ENCODE results near the gene ACOD1. TPM values are rescaled to one million over a fixed set of nuclear protein-coding genes. Genes with fewer than 3 reads are reported as not detected.

Gene ACOD1
- total RNA-seq (2022; extraction: Qiagen RNA extraction) = not detected in 5 replicates

DNA sequence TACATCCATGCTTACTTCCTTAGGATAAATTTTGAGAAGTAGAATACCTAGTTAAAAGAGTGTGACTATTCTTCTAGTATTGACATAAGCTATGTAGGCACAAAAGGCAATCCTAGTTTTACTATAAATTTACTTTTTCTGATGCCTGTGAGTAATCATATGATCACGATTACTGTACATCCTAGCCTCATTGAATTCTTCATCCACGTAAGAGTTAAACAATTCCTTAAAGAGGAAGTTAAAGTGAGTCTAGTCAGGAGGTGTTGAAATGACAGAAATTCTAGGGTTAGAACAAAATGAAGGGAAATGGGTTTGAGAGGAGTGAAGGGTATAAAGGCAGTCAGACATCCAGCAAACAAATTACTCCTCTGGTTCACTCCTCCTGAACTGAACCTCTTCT lies at the start of gene ACOD1:
Gene ACOD1 (plus strand): TSS at position 363 of the 400 bp plus-strand sequence. CDS start 48 bp downstream, outside the sequence.

DNA sequence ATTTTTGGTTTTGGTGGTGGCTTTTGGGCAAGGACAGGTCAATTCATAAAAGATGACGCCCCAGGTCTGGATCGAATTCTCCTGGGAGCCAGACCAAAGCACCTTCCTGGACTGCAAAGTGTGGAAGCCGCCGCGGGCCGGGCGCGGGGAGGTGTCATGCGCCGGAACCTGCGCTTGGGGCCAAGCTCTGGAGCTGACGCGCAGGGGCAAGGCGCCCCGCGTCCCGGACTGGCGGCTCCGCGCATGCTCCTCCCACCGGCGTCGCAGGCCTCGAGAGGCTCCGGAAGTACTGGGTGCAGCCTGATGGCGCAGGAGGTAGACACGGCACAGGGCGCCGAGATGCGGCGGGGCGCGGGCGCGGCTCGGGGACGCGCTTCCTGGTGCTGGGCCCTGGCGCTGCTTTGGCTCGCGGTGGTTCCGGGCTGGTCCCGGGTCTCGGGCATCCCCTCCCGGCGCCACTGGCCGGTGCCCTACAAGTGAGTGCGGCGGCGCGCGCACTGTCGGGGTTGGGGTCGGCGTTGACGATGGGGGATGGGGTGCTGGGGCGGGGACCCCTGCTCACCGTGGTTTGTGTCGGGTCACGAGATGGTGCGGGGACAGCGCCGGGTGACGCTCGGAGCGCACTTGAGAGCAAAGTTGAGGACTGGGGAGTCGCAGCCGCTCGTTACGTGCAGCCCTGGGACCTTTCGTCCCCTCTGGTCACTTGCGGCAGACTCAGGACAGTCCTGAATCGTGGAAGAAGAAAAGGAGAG lies 43.7 kb downstream of the ACOD1 start, which contains the start of gene CLN5:
Gene CLN5 (plus strand): TSS at position 286 of the 752 bp plus-strand sequence. CDS start 18 bp downstream, at position 304.

Other genes with a start within 250 kb of the ACOD1 start
- gene KCTD12, start 62.1 kb upstream of the ACOD1 start, total RNA-seq (2022; extraction: Qiagen RNA extraction) = 1.7 to 1.9 TPM (median 1.8 TPM) in 5 replicates
- gene CLN5, start 43.6 kb downstream of the ACOD1 start, total RNA-seq (2022; extraction: Qiagen RNA extraction) = 8.5 to 10.3 TPM (median 9.0 TPM) in 5 replicates
- gene FBXL3, start 78.6 kb downstream of the ACOD1 start, total RNA-seq (2022; extraction: Qiagen RNA extraction) = 14.6 to 20.6 TPM (median 18.7 TPM) in 5 replicates

Data from A549 treated with Mapracorat at 1 μM for 4 hours (cell line).